GM19238 (cell line): Measurements from ENCODE around the gene KNTC1.
"Not testable (repeated sequence)": the region's sequence is repeated elsewhere in the genome, so short reads cannot be mapped to it uniquely, and the experiment has no call there.

ENCODE experiments used
- DNase-seq: peaks from one replicate; pipeline ENCODE4 v3.0.0; 2011; ENCODE audit warnings: low spot score; ENCODE audit not compliant: insufficient read length

The KNTC1 gene

DNA sequence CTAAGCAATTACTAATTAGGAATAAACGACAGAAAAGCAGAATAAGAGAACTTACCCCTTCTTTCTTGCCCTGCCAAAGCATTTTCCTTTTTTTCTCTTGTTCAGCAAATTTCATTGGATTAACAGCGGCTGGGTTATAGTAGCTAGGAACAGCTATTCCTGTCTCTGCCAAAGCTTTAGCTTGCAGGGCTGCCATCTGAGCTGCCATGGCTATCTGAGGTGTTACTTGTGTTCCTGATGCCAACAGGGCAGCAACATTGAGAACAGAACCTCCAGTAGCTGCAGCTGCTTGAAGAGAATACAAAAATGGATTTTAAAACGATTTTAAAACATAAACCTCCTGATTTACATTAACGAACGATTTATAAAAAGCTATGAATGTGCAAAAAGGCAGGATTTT, 18.9 kb upstream of the KNTC1 start:
- no peak for DNase-seq

DNA sequence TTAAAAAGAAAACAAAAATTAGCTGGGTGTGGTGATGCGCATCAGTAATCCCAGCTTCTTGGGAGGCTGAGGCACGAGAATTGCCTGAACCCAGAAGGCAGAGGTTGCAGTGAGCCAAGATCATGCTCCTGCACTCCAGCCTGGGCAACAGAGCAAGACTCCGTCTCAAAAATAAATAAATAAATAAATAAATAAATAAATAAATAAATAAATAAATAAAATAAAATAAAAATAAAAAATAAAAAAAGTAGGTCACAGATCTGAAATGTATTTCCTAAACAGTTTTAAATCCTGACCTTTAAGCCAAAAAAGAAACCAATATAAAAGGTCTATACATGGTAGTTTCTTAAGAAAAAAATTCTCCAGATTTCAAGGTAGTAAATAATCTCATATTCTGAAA, 14.0 kb upstream of the KNTC1 start:
- not testable (repeated sequence) for DNase-seq

- DNase-seq, result no peak
Observed at GRCh38 chr12:122513660-122514059, 13.4 kb upstream of the KNTC1 start.

- DNase-seq, result no peak
Observed at GRCh38 chr12:122515275-122515674, 11.8 kb upstream of the KNTC1 start.

- DNase-seq, result no peak
Observed at GRCh38 chr12:122516544-122517361, 10.3 kb upstream of the KNTC1 start.

DNA sequence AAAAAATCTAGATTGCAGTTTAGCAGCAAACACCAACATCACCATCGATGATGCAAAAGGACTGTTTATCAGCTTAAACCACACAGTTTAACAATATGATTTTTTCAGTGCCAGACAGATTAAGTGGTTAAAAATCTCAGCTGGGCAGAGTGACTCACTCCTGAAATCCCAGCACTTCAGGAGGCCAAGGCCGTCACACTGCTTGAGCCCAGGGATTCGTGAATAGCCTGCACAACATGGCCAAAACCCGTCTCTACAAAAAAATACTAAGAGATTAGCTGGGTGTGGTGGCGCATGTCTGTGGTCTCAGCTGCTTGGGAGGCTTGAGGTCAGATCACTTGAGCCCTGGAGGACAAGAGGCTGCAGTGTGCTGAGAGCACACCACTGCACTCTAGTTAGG, 9.2 kb upstream of the KNTC1 start:
- DNase-seq, result no peak

- DNase-seq, result no peak
Observed at GRCh38 chr12:122518908-122519307, 8.1 kb upstream of the KNTC1 start.

DNA sequence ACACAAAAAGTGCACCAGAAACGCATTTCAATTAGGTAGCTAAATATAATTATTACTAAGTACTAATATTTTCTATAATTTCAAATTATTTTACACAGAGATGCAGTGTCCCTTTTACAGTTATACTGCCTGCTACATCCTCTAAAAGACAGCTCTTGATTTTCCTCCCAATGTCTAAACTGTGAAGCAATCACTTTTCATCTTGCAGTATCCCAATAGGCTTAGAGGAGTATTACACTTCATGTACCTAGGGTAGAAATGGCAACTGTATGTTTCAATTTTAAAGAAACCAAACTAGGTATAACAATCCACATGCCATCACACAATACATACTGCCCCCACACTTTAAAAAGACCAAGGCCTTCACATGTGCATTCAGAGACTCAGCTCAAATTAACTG, 7.6 kb upstream of the KNTC1 start:
- no peak for DNase-seq

DNA sequence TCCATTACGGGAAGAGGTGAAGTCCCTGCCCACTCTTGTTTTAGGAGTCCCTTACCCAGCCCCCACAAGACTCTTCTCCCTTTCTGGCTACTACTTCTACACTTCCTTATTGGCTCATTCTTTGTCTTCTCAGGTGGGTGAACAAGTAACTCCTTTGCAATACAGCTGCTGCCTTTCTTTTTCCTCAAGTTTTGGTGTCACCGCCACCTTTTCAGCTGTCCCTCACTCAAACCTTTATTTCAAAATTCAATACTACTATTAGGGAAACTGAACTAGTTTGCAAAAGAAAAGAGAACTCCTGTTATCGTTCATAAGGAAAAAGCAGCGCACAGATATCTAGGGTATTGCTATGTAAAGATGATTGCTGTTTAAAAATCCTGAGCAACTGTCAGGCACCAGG, 6.4 kb upstream of the KNTC1 start:
- no peak for DNase-seq

DNA sequence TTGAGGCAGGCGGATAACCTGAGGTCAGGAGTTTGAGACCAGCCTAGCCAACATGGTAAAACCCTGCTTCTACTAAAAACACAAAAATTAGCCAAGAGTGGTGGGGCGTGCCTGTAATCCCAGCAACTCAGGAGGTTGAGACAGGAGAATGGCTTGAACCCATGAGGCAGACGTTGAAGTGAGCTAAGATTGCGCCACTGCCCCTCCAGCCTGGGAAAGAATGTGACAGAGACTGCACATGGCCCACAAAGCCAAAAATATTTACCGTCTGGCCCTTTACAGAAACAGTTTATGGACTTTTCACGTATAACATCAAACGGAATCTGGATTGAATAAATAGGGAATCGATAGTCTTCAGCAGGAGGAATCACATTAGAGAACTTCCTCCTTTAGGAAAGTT, 3.8 kb upstream of the KNTC1 start:
- no peak for DNase-seq

GRCh38 chr12:122523846-122524718, 3.0 kb upstream of the KNTC1 start:
- DNase-seq, result no peak

GRCh38 chr12:122527478-122527944, 462 bp downstream of the KNTC1 start:
- no peak for DNase-seq

- DNase-seq, result no peak
Observed at GRCh38 chr12:122528582-122528981, 1.5 kb downstream of the KNTC1 start.

DNA sequence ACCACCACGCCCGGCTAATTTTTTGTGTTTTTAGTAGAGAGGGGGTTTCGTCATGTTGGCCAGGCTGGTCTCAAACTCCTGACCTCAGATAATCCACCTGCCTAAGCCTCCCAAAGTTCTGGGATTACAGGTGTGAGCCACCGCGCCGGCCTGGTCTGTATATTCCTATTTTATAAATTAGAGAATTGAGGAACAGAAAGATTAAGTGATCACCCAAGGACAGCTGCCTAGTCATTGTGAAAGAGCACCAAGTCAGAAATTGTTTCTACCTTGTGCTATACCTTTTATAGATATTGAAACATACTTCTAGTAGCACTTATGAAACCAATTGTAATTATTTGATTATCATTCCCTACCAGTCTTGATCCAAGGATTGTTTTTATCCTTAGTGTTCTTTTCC, 1.9 kb downstream of the KNTC1 start:
- DNase-seq, result no peak

DNA sequence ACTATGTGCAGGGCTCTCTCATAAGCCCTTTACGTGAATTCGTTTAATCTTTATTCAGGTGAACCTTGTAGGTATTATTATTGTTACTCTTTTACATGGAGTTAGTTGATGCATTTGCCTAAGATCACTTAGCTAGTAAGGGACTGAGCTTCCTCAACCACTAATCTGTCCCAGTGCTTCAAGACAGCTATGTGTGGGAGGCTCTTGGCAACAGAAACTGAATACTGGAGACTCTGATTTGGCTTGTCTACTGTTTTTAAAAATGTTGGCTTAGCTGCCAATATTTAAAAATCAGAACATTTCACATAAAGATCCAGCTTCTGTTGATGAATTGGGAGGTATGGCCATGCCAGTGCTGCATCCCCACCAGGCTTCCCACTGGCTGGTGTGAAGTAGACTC, 6.8 kb downstream of the KNTC1 start:
- DNase-seq, result no peak

GRCh38 chr12:122537021-122537420, 10.0 kb downstream of the KNTC1 start:
- no peak for DNase-seq

GRCh38 chr12:122538496-122538895, 11.4 kb downstream of the KNTC1 start:
- no peak for DNase-seq

GRCh38 chr12:122544537-122544936, 17.5 kb downstream of the KNTC1 start:
- DNase-seq, result no peak

GRCh38 chr12:122545855-122546254, 18.8 kb downstream of the KNTC1 start:
- no peak for DNase-seq

DNA sequence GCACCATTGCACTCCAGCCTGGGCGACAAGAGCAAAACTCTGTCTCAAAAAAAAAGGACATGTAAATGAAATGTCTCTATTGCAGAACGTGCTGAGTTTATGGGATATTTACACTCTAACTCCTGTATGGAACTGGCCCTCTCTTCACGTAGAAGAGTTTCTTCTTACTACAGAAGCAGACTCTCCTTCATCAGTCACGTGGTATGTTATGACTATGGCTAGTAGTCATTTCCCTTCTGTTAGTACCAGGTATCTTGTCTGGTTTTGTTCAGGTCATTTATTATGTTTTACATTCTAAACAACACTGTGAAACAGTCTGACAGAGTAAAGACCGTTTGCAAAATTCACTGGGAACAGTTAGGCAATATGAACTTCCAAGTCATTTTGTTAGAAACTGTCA, 20.3 kb downstream of the KNTC1 start:
- no peak for DNase-seq

DNA sequence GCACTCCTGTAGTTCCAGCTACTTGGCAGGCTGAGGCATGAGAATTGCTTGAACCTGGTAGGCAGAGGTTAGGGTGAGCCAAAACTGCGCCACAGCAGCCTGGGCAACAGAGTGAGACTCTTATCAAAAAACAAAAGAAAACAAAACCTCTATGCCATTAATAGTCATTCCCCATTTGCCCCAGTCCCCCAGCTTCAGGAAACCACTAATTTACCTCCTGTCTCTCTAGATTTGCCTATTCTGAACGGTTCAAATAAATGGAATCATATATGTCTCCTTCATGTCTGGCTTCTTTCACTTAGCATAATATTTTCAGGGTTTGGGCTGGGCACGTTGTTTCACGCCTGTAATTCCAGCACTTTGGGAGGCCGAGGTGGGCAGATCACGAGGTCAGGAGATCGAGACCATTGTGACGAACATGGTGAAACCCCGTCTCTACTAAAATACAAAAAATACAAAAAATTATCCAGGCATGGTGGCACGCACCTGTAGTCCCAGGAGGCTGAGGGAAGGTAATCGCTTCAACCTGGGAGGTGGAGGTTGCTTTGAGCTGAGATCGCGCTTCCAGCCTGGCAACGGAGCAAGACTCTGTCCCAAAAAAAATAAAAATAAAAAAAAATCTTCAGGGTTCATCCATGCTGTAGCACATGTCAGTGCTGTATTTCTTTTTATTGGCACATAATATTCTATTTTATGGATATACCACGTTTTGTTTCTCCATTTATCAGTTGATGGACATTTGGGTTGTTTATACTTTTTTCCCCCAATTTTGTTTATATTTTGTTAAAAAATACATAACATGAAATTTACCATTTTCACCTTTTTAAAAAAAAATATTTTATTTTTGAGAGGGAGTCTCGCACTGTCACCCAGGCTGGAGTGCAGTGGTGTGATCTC, 31.9 kb downstream of the KNTC1 start:
- DNase-seq, result no peak
